ENCODE data around the gene ZC3H7A. TPM values are rescaled to one million over a fixed set of nuclear protein-coding genes. Genes with fewer than 3 reads are reported as not detected.
A peak's percentile ranks its signal among the peaks of the same experiment; 100 is the strongest.

The ZC3H7A gene
- total and polyA plus RNA-seq, 2 of the 13 experiments (the other 11 are each of a cell fraction or from before 2014, with no cell fraction given), result 29.2 to 36.8 TPM

- no peak for TF ChIP-seq PREB (CRISPR knock-in tag; IDR thresholded peaks at IDR 0.05)
- TF ChIP-seq NKX3-1 (CRISPR knock-in tag; IDR thresholded peaks at IDR 0.05), result no peak; the same call in 1 of the 2 replicates
- TF ChIP-seq CEBPZ (IDR thresholded peaks at IDR 0.05; ENCODE audit: low read length), result no peak
- TF ChIP-seq ZNF7 (CRISPR knock-in tag; IDR thresholded peaks at IDR 0.05), result no peak; the same call in 1 of the 2 replicates
- TF ChIP-seq ZNF839 (CRISPR knock-in tag; IDR thresholded peaks at IDR 0.05; ENCODE audit: borderline replicate concordance), result 0 out of 2 replicates have a peak, but pooled peaks have one; percentile 11
- TF ChIP-seq ZNF773 (CRISPR knock-in tag; IDR thresholded peaks at IDR 0.05; ENCODE audit: borderline replicate concordance), result peak; percentile 63; the same call in 1 of the 2 replicates
- TF ChIP-seq IRF2 (CRISPR knock-in tag; IDR thresholded peaks at IDR 0.05), result peak; percentile 83
- TF ChIP-seq GMEB2 (CRISPR knock-in tag; IDR thresholded peaks at IDR 0.05; ENCODE audit: low read depth), result peak; percentile 88
- TF ChIP-seq MLLT10 (CRISPR knock-in tag; IDR thresholded peaks at IDR 0.05), result no peak
- TF ChIP-seq IKZF5 (CRISPR knock-in tag; IDR thresholded peaks at IDR 0.05), result peak; percentile 96
- TF ChIP-seq ZNF513 (CRISPR knock-in tag; conservative IDR thresholded peaks at IDR 0.05), result no peak
- peak; percentile 80 for TF ChIP-seq NFYB (CRISPR knock-in tag; IDR thresholded peaks at IDR 0.05)
- TF ChIP-seq TRIM24 (CRISPR knock-in tag; IDR thresholded peaks at IDR 0.05), result no peak
- TF ChIP-seq GATA4 (IDR thresholded peaks at IDR 0.05; ENCODE audit: borderline replicate concordance, low read depth), result peak; percentile 48
- TF ChIP-seq HBP1 (CRISPR knock-in tag; IDR thresholded peaks at IDR 0.05; ENCODE audit: low read depth), result peak; percentile 35; the same call in 1 of the 2 replicates
- TF ChIP-seq ZNF776 (CRISPR knock-in tag; IDR thresholded peaks at IDR 0.05), result peak; percentile 79
- 0 out of 2 replicates have a peak, but pooled peaks have one; percentile 77 for TF ChIP-seq NCOA1 (CRISPR knock-in tag; IDR thresholded peaks at IDR 0.05)
Measured at GRCh38 chr16:11742536-11743307, 54.3 kb downstream of the ZC3H7A start, which contains the start of gene TXNDC11 (continued).

All from HepG2 (cell line).